Hematopoietic multipotent progenitor cell treated with erythropoietin and hydrocortisone succinate and interleukin-3 and kit ligand, for 4 days (in vitro differentiated cells): ENCODE measurements around the gene RALB.

ENCODE experiments used
- DNase-seq: peaks from one replicate; pipeline ENCODE4 v3.0.0-alpha.2; 2015

The RALB gene

GRCh38 chr2:120252225-120253020 lies at the start of gene RALB:
Gene RALB, plus strand, starts transcription at chr2:120252852. Its CDS starts 25,813 bp downstream, at chr2:120278665.
- DNase-seq, result peak; percentile 99

- DNase-seq, result no peak
These were observed 49.2 kb upstream of the RALB start for GRCh38 chr2:120203251-120204021.

- no peak for DNase-seq
These were observed 48.6 kb upstream of the RALB start for GRCh38 chr2:120204022-120204405.

GRCh38 chr2:120204417-120204816 lies 48.2 kb upstream of the RALB start:
- no peak for DNase-seq

- no peak for DNase-seq
These were observed 47.5 kb upstream of the RALB start for GRCh38 chr2:120204945-120205670.

GRCh38 chr2:120206022-120206581 lies 46.5 kb upstream of the RALB start:
- DNase-seq, result peak; percentile 46

GRCh38 chr2:120208381-120209353 lies 44.0 kb upstream of the RALB start:
- no peak for DNase-seq

GRCh38 chr2:120209427-120210269 lies 43.0 kb upstream of the RALB start:
- DNase-seq, result no peak

- no peak for DNase-seq
These were observed 42.4 kb upstream of the RALB start for GRCh38 chr2:120210270-120210693.

GRCh38 chr2:120218181-120218580 lies 34.5 kb upstream of the RALB start:
- DNase-seq, result no peak

- no peak for DNase-seq
These were observed 33.4 kb upstream of the RALB start for GRCh38 chr2:120219291-120219690.

GRCh38 chr2:120219766-120220165 lies 32.9 kb upstream of the RALB start:
- DNase-seq, result no peak

GRCh38 chr2:120220756-120221155 lies 31.9 kb upstream of the RALB start:
- DNase-seq, result no peak

- no peak for DNase-seq
These were observed 31.0 kb upstream of the RALB start for GRCh38 chr2:120221616-120222015.

GRCh38 chr2:120222186-120223033 lies 30.2 kb upstream of the RALB start:
- DNase-seq, result no peak

- peak; percentile 89 for DNase-seq
These were observed 29.4 kb upstream of the RALB start, which contains the start of gene TMEM185B for GRCh38 chr2:120223034-120223912. Gene TMEM185B, minus strand, starts transcription at chr2:120223400. Its CDS starts 424 bp downstream, at chr2:120222976.

GRCh38 chr2:120224256-120224655 lies 28.4 kb upstream of the RALB start:
- DNase-seq, result no peak

GRCh38 chr2:120224735-120225548 lies 27.7 kb upstream of the RALB start:
- no peak for DNase-seq
